Type B pancreatic cell (in vitro differentiated cells): ENCODE results near the gene PHACTR2. TPM values are rescaled to one million over a fixed set of nuclear protein-coding genes. Genes with fewer than 3 reads are reported as not detected.

Experiments
- DNase-seq: peaks from one replicate; pipeline ENCODE4 v3.0.0; 2021; ENCODE audit warnings: mixed read lengths; ENCODE audit not compliant: unreplicated experiment; ENCODE audit errors: extremely low spot score
- H3K27ac Mint-ChIP-seq: 2 replicates; pipeline ENCODE4 v1.8.0; 2021; ENCODE audit warnings: mild to moderate bottlenecking, mixed read lengths
- H3K27me3 Mint-ChIP-seq: 2 replicates; pipeline ENCODE4 v1.8.0; 2021; ENCODE audit warnings: mixed read lengths
- H3K36me3 Mint-ChIP-seq: 2 replicates; pipeline ENCODE4 v1.8.0; 2021; ENCODE audit warnings: mixed read lengths
- H3K4me1 Mint-ChIP-seq: one replicate; pipeline ENCODE4 v1.8.0; 2021; ENCODE audit warnings: mixed read lengths; ENCODE audit not compliant: unreplicated experiment
- H3K4me3 Mint-ChIP-seq: 2 replicates; pipeline ENCODE4 v1.8.0; 2021; ENCODE audit warnings: mild to moderate bottlenecking, mixed read lengths
- H3K9me3 Mint-ChIP-seq: 2 replicates; pipeline ENCODE4 v1.8.0; 2021; ENCODE audit warnings: mixed read lengths
- total RNA-seq: library from RNA; stranded (reverse); gene quantifications from 2 replicates; pipeline ENCODE4 v1.2.1, GENCODE V29; 2021; ENCODE audit warnings: low replicate concordance
- TF ChIP-seq, protein P1 (sequence below): fragments of 200-600 bp; sonication (generic); conservative IDR thresholded peaks from 2 replicates; pipeline ENCODE4 v1.5.0; 2021; ENCODE audit warnings: antibody characterized with exemption, mild to moderate bottlenecking

The PHACTR2 gene
- total RNA-seq, 1 donor from 2014 or later = 59.2 TPM

DNA sequence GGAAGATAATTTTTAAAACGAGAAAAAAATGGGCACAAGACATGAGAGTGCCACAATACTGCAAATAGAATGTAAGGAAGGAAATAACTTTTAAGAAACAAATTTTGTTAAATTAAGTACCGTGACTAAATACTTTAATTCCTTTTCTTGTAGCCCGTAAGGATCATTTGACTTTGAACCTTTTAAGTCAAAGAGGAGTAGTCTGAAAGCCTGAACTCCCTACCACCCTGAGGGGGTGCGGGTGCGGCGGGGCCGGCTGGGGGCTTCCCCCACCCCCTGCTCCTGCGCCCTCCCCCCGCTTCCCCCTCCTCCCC, 231 bp upstream of the PHACTR2 start:
- Mint-ChIP-seq H3K9me3 (no peaks in the 10 kb centered on the region), H3K27ac (peak overlapping the region; percentile 75), H3K27me3 (no peaks in the 10 kb centered on the region), H3K36me3 (peaks cover under 1% of the 10 kb centered on the region), H3K4me3 (peak overlapping the region; percentile 74), H3K4me1 (peaks cover 54% of the 10 kb centered on the region)
- DNase-seq = no peak
- TF ChIP-seq, protein P1, sequence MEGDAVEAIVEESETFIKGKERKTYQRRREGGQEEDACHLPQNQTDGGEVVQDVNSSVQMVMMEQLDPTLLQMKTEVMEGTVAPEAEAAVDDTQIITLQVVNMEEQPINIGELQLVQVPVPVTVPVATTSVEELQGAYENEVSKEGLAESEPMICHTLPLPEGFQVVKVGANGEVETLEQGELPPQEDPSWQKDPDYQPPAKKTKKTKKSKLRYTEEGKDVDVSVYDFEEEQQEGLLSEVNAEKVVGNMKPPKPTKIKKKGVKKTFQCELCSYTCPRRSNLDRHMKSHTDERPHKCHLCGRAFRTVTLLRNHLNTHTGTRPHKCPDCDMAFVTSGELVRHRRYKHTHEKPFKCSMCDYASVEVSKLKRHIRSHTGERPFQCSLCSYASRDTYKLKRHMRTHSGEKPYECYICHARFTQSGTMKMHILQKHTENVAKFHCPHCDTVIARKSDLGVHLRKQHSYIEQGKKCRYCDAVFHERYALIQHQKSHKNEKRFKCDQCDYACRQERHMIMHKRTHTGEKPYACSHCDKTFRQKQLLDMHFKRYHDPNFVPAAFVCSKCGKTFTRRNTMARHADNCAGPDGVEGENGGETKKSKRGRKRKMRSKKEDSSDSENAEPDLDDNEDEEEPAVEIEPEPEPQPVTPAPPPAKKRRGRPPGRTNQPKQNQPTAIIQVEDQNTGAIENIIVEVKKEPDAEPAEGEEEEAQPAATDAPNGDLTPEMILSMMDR = no peak

DNA sequence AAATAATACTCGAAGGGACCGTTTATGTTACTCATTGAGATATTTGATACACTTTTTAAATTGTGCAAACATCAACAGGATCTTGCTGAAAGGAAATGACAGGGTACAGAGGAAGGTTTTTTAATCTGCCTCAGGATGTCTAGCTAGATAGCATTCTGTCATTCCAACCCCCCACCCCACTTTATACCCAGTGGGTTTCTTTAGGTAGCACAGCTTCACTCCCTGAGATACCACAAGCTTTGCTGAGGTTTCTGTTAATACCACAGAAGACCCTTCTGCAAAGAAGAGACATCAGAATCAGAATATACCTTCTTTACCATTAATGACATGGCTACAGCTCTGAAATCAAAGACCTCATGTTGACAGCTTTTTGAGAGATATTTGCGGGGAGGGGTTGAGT, 1.3 kb downstream of the PHACTR2 start:
- DNase-seq = no peak
- no peaks in the 10 kb centered on the region for H3K27me3 Mint-ChIP-seq
- H3K4me3 Mint-ChIP-seq = peak overlapping the region; percentile 93
- H3K4me1 Mint-ChIP-seq = peaks cover 41% of the 10 kb centered on the region
- peaks cover 7% of the 10 kb centered on the region for H3K36me3 Mint-ChIP-seq
- H3K27ac Mint-ChIP-seq = peak overlapping the region; percentile 91
- peaks cover 2% of the 10 kb centered on the region for H3K9me3 Mint-ChIP-seq
- TF ChIP-seq, protein P1 = no peak

DNA sequence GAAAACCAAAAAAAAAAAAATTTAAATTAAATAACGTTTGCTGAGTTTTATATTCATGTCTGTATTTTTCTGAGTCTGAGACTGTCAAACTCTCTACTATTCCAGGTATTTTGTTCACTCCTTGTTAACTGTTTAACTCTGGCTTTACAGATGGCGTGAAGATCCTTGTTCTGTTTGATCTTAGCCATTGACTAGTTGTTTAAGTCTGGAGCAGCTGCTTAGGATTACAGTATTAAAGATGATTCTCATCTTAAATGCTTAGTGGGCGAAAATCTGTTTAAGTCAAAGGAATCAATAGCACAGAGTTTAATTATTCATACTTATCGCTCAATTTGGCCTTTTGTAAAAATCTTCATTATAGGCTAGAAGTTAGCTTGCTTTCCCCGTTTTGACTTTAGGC, 2.4 kb downstream of the PHACTR2 start:
- TF ChIP-seq, protein P1 = no peak
- Mint-ChIP-seq H3K27ac (peak overlapping the region; percentile 8), H3K9me3 (peaks cover 6% of the 10 kb centered on the region), H3K4me1 (peaks cover 30% of the 10 kb centered on the region), H3K27me3 (no peaks in the 10 kb centered on the region), H3K36me3 (peaks cover 11% of the 10 kb centered on the region), H3K4me3 (peak overlapping the region; percentile 93)
- DNase-seq = no peak

DNA sequence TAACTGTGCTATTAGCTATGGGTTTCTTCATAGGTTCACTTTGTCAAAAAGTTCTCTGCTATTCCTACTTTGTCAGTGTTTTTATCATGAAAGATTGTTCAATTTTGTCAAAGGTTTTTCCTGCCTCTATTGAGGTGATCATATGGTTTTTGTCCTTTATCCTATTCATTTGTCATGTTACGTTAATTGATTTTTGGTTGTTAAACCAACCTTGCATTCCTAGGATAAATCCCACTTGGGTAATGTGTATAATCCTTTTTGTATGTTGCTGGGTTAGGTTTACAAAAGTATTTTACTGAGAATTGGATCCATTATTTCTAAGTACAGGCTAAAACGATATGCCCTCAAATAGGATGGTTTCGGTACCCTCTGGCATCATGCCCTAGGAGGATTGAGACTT, 5.0 kb downstream of the PHACTR2 start:
- Mint-ChIP-seq H3K9me3 (peaks cover 6% of the 10 kb centered on the region), H3K27ac (no peak overlapping the region), H3K4me3 (no peak overlapping the region), H3K4me1 (peaks cover 16% of the 10 kb centered on the region), H3K27me3 (no peaks in the 10 kb centered on the region), H3K36me3 (peaks cover 11% of the 10 kb centered on the region)
- TF ChIP-seq, protein P1 = no peak
- no peak for DNase-seq

DNA sequence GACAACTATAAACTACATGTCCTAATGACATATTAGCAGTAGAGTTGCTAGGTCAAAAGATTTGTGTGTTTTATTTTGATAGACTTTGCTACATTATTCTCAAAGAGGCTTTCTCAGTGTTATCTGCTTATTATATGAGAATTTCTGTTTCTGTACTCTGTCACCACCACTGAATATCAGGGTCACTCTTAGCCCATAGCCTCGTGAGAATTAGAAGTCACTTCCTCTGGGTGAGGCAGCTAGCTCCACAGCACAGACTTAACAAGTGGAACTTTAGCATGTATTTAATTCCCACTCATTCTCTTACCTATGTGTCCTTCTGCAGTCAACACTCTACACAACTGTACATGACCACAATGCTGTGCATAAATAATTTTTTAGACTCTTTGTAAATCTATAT, 6.7 kb downstream of the PHACTR2 start:
- Mint-ChIP-seq H3K27ac (no peak overlapping the region), H3K4me1 (peaks cover 22% of the 10 kb centered on the region), H3K27me3 (no peaks in the 10 kb centered on the region), H3K9me3 (peaks cover 6% of the 10 kb centered on the region), H3K36me3 (peaks cover 23% of the 10 kb centered on the region), H3K4me3 (no peak overlapping the region)
- TF ChIP-seq, protein P1 = no peak
- DNase-seq = no peak

DNA sequence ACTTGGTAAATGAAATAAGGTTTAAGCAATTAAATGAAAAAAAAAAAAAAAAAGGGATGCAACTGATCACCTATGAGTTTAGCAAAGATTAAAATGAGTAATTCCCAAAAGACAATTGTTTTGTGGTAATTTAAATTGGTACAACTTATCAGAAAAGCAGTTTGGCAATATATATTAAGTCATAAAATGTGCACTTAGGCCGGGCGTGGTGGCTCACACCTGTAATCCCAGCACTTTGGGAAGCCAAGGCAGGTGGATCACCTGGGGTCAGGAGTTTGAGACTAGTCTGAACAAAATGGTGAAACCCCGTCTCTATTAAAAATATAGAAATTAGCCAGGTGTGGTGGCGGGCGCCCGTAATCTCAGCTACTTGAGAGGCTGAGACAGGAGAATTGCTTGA, 7.9 kb downstream of the PHACTR2 start:
- H3K27me3 Mint-ChIP-seq = no peaks in the 10 kb centered on the region
- H3K9me3 Mint-ChIP-seq = peaks cover 6% of the 10 kb centered on the region
- H3K4me3 Mint-ChIP-seq = no peak overlapping the region
- H3K36me3 Mint-ChIP-seq = peaks cover 29% of the 10 kb centered on the region
- no peak overlapping the region for H3K27ac Mint-ChIP-seq
- no peak for DNase-seq
- H3K4me1 Mint-ChIP-seq = peaks cover 16% of the 10 kb centered on the region
- TF ChIP-seq, protein P1 = no peak
